ENCODE results near the gene PNKD.

Gene PNKD, protein sequence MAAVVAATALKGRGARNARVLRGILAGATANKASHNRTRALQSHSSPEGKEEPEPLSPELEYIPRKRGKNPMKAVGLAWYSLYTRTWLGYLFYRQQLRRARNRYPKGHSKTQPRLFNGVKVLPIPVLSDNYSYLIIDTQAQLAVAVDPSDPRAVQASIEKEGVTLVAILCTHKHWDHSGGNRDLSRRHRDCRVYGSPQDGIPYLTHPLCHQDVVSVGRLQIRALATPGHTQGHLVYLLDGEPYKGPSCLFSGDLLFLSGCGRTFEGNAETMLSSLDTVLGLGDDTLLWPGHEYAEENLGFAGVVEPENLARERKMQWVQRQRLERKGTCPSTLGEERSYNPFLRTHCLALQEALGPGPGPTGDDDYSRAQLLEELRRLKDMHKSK
- total RNA-seq, result 8.4 to 12.9 (median 9.7) reads per million in 4 donors

DNA sequence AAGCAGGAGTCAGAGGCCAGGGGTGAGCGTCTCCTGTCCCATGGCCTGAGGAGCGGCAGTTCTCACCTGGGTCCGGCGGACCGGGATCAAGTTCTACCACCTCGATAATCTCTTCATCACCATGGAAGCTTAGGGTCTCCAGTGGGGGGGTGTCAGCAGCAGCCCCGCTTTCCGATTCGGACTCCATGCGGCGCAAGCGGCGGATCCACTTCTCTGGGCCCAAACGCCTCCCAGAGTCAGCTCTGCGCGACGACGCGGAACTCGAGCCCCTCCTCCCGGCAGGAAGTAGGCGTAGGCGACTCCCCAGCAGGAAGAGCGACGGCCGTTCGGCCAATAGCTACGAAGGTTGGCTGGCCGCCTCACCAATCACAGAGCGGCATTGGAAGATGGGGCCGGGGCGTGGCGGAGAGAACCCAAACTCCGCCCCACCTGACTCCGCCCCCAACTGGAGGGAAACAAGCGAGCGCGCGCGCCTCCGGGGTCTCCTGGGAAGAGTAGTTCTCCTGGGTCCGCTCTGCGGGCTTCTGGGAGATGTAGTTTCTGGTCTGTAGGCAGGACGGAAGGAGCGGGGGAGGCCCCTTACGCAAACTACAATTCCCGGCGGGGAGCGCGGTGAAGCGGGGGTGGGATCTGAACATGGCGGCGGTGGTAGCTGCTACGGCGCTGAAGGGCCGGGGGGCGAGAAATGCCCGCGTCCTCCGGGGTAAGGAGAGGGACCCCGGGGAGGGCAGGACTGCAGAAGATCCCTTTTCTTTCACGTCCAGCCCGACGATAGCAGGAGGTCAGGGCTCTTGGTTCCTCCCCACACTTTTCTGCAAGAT, at the start of gene PNKD, which contains the start of gene AAMP:
Gene PNKD (plus strand): TSS at position 620 of the 821 bp plus-strand sequence. CDS start 17 bp downstream, at position 637.
Gene AAMP (minus strand): TSS at position 238 of the 821 bp plus-strand sequence. CDS start 51 bp downstream, at position 187.
- peak; percentile 100 for DNase-seq

DNA sequence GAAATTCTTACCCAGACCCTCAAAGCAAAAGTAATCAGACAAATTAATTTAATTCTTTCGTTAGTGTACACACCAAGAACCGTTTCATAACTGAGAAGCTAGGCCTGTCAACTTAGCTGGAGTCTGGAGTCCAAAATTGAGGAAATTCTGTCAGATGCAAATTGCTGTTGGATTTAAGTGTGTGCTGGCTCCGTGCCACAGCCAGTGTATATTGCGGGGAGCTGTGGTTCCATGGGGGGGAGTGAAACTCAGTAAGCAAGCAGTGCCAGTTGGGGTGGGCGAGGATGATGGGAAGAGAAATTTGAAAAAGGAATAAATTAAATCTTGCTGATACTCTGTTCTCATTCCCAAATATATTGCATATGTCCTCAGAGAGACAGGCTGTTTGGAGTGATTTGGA, 49.3 kb upstream of the PNKD start:
- no peak for DNase-seq

DNA sequence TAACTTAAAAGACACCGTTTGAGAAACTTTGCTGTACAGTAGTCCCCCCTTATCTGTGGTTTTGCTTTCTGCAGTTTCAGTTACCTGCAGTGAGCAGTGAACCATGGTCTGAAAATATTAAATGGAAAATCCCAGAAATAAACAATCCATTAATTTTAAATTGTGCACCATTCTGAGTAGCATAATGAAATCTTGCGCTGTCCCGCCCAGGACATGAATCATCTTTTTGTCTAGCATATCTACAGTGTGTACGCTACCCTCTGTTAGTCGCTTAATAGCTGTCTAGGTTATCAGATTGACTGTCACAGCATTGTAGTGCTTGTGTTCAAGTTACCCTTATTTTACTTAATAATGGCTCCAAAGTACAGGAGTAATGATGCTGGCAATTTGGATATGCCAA, 47.3 kb upstream of the PNKD start:
- DNase-seq, result peak in 1 of 5 donors; percentile 32

DNA sequence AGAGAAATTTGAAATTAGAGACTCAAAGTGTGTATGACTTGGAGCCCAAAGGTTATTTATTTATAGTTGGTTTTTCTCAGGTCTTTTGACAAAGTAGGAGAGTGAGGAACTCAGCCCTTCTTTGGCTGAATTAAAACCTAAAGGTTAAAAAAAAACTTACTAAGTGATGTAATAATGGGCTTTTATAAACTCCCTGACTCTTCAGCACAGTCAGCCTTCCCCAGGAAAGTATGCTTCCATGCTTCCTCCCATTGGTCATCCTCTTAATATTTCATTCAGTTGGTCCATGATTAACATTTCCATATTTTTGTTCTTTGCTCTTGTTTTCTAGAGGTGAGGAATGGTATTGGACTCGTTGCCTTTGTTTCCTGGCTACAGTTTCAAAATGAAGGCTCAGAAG, 46.1 kb upstream of the PNKD start:
- no peak for DNase-seq

DNA sequence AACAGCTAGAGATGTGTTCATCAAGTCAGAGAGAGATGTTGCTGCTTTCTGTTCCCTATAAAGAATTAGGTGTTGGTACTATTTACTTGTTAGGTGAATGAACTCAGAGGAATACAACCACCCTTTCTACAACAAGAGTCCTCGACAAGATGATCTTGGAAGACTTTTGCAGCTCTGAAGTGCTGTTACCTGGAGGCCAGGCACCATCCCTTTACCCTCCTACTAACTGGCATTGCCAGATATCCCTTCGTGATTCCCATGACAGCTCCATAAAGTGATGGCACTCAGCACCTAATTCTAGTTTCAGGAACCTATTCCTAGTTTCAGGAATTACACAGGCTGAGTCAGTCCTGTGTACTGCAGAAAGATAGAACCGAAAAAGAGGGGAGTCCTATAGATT, 43.4 kb upstream of the PNKD start:
- DNase-seq, result no peak

DNA sequence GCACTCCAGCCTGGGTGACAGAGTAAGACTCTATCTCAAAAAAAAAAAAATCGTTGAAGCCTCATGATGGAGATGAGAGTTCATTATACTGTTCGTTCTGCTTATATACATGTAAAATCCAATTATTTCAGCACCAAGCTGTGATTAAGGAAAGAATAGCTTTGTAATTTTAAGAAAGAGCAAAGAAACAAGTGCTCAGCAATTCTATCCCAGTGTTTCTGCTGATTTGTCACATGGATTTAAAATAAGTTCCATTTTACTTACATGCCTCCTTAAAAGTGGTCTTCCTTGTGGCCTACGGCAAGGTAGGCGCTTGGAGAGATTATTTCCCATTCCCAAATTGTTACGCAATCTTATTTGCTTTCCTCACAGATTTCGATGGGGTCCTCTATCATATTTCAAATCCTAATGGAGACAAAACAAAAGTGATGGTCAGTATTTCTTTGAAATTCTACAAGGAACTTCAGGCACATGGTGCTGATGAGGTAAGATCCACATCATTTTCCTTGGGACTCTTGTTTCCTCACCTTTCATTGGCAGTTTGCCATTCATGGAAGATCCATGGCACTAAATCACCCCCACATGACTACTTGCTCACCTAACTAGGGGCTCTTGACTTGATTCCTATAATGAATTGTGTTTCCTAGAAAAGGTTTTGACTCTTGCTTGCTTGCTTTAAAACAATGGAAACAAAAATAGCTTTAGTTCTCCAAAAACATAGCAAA, 41.8 kb upstream of the PNKD start:
- no peak for DNase-seq

DNA sequence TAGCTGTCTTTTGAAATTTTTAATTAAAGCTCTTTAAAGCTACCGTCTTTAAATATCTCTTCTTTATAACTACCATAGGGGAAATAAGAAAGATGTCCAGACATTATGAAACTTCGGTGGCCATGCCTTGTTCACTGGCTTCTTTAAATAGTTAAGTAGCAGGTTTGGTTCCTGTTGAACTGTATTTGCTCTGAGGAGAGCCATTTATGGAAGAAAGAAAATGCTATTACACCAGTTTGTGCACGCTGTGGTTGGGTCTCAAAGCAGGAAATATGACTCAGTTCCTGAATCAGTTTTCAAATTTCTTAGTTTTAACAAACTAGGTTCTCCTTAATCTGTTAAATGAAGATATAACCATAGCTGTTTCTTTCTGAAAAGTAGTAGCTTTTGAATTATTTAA, 41.1 kb upstream of the PNKD start:
- DNase-seq, result peak in 2 of 5 donors; percentile 22 to 88

DNA sequence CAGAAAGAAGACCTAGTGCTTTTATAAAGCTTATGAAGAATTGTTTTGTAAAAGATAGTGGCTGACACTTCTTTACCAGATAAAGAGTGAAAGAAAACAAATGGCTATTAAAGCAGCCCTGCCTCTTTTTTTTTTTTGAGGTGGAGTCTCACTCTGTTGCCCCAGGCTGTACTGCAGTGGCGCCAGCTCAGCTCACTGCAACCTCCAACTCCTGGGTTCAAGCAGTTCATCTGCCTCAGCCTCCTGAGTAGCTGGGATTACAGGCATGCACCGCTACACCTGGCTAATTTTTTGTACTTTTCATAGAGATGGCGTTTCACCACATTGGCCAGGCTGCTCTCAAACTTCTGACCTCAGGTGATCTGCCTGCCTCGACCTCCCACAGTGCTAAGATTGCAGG, 40.5 kb upstream of the PNKD start:
- peak in 1 of 5 donors; percentile 68 for DNase-seq

DNA sequence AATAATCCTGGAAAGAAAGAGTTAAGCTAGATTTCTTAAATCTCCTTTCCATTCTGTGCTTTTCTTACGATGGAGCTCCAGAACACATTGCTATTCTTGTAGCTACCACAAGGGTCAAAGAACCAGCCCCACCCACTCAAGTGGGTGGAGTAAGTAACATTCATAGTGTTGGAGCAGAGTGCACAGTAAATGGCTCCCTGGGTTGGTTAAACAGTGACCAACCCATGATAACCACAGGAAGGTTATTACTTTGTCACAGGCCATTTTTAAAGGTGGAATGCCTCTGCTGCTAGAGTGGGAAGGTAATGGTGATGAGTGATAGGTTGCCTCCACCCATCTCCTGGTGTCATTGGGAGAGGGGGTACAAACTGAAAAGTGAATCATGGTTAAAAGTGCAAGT, 39.4 kb upstream of the PNKD start:
- peak in 1 of 5 donors; percentile 72 for DNase-seq

DNA sequence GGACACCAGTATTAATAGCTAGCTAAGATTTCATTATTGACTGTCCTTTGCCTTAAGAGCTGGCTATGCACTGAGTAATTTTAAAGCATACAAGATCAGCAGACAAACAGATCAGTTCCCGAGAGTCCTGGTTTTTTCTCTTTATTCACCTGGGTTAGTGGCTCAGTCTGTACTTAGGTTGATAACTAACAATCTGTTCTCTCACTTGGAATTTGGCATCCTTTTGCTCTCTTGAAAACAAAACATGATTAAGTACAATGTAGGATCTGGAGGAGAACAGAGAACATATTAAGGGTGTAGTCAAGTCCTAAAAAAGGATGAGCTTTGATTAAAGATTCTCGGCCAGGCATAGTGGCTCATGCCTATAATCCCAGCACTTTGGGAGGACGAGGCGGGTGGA, 36.8 kb upstream of the PNKD start:
- DNase-seq, result no peak

DNA sequence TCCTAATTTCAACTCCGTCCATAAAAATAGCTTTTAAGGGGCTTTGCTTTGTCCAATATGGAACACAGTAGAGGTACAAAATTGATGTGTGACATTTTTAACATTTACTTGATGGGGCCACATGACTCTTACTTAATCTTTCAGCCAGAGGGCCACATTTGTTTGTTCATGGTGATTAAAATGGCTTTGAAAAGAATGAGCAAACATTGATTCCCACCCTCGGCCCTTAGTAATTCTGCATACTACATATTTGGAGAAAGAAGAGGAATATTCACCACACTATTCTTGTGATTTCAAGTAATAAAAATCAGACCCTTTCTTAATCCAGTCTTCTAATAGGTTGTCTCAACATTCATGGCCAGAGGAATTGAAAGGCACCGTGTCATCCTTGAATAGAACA, 35.8 kb upstream of the PNKD start:
- no peak for DNase-seq

DNA sequence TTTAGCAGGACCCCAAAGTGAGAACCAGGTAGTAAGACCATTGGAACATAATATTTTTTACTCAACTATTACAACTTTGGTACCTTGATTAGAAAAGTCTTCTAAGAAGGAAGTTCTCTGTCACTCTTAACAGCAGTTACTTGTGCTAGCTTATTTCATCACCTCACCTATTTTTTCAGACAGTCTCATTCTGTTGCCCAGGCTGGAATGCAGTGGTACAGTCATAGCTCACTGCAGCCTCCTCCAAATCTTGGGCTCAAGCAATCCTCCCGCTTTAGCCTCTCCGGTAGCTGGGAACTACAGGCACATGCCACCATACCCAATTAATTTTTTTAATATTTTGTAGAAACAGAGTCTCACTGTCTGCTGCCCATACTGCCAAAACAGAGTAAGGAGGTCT, 35.3 kb upstream of the PNKD start:
- DNase-seq, result no peak

DNA sequence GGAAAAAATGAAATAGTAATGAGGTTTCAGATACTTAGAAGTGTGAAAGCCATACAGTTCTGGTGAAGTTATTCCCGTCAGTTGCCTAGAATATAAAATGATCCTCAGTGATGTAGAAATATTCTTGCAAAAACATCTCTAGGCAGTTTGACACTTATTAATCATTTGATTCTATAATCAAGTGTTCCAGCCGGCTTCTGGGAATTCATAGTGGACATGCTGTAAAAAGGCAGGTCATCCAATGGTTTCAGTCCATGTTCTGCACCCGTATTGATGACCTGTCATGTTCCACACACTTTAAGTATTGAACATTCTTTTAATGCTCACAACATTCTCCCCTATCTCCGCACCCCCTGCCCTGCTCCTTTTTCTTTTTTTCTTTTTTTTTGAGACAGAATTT, 33.5 kb upstream of the PNKD start:
- DNase-seq, result no peak

DNA sequence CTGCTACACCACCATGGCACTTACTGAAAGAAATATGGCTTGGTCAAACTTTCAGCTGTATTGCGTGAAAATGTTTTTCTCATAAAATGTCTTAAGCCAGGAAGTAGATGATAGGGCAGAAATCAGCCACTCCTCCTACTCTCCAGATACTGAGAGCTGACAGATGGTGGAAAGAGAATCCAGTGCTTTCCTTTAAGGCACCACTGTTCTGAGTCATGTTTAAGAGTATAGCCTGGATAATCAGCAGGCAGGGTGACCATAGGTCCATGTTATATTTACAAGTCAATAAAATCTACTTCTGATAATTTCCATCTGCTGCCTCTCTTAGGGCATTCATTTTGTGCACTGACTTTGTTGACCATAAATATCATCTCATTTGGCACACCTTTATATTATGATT, 31.4 kb upstream of the PNKD start:
- DNase-seq, result no peak

DNA sequence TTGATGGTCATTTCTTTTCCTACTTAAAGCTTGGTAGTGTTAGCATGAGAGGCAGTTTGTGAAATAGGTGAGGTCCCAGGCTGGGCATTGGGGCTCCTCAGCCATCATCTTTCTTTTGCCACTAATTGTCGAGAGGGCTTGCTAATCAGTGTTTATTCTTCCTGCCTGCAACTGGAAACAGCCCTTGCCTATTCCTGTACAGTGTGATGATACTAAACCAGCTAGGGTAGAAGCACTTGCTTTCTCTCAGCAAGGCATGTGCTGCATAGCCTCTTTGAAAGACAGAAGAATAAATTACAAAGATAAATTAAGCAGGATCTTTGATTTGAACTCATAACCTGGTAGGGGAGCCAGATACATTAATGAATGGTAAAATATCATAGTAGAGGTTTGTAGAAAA, 26.1 kb upstream of the PNKD start:
- DNase-seq, result no peak

DNA sequence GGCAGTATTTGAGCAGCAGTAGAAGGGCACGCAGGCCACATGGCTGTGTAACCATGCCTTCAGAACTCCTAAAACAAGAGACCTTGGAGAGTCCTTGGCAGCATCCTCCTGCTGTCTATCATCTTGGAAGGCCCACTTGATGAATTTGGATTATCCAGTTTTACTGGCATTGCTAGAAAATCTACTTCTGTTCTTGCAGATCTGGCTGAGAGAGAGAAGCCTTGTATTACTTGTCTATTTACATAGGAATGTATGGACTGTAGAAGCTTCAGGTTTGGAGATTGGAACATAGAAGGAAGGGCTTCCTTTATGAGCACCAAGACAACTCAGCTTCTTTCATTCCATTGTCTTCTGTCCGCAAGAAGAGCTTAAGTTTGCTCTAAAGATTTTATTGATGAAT, 25.7 kb upstream of the PNKD start:
- no peak for DNase-seq

DNA sequence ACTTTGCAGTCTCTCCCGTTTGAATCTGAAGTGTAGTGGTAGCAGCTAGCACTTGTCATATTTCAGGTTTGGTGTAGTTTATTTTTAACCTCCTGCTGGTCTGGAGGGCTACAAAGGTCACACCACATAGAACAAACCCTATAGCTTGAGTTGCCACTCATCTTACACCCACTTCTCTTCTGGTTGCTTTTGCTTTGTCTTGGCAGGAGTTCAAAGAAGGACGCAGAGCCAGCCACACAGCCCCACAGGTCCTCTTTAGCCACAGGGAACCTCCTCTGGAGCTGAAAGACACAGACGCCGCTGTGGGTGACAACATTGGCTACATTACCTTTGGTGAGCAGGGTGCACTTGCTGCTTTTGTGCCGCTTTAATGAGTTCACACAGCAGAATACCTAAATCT, 25.1 kb upstream of the PNKD start:
- no peak for DNase-seq

DNA sequence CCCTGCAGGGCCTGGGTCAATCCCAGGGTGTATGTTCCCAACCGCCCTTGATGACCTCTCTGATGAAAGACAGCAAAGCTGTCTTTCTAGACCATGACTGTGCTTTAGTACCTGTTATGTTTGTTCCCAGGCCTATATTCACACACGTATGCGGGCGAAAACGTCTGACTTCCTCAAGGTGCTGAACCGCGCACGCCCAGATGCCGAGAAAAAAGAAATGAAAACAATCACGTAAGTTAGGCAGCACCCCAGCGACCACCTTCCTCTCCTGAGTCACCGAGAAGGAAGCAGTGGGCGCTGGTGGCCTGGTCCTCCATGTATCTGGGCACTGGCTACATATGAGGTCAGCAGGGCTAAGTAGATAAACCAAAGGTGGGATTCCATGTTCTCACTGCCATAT, 20.6 kb upstream of the PNKD start:
- no peak for DNase-seq

DNA sequence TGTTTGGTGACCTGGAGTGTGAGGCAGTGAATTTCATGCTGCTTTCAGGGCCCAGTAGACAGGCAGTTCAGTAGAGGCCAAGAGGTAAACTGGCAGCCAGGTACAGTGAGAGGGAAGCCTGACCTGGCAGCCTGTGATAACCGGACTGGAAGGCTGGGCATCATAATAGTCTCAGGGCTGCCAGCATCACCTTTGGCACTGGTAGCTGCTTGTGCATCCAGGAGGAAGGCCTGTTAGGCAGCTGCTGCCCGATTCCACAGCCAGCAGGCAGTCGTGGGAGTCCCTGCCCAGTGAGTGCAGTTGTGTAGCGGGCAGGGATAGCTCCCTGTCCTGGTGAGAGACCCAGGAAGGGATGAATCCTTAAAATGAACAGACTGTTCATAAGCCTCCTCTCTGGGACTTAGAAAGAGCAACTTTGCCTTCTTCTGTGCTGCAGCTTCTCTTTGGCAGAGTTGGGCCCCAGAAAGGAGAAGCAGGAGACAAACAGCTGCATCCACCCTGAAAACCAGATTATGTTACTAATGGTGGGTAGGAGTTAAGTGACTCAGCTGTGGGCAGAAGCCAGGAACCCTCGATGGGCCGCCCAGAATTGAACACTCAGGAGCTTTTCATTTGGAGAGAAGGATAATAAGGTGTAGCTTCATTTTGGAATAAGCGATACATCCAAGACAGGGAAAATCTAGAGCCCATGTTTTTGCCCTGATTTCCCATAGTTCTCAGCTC, 17.6 kb upstream of the PNKD start:
- DNase-seq, result no peak

DNA sequence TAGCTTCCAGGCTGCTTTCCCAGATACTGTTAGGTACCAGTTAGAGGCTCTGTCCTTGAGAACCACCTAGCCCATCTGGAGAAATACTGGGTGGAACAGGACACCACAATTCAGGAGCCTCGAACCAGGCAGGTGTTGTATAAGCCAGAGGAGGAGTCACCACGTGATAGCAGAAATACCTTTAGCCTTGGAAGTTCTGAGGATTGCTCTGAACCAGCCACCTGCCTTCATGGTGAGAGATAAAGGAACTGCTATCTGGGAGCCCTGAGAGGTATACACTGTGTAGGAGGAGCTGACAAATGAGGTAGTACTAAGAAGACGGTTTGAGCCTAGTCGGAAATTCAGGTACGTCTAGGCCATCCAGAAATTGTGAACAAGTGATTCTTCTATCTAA, 17.1 kb upstream of the PNKD start:
- no peak for DNase-seq

DNA sequence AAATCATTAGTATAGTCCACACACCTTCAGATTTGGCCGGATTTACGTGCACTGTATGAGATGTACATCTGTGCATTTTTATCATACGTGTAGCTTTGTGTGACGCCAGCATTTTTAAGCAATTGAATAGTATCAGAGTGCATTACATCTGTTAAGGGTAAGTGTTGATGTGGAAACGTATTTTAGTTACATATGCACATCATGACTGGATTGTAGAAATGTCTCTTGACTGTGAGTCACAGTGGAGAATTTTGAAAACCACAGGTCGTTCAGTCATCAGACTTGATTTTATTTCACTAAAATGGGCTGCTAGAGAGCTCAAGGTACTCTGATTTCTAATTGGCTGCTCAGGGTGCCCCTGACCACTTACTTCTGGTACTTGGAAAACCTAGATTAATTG, 14.9 kb upstream of the PNKD start:
- DNase-seq, result no peak

DNA sequence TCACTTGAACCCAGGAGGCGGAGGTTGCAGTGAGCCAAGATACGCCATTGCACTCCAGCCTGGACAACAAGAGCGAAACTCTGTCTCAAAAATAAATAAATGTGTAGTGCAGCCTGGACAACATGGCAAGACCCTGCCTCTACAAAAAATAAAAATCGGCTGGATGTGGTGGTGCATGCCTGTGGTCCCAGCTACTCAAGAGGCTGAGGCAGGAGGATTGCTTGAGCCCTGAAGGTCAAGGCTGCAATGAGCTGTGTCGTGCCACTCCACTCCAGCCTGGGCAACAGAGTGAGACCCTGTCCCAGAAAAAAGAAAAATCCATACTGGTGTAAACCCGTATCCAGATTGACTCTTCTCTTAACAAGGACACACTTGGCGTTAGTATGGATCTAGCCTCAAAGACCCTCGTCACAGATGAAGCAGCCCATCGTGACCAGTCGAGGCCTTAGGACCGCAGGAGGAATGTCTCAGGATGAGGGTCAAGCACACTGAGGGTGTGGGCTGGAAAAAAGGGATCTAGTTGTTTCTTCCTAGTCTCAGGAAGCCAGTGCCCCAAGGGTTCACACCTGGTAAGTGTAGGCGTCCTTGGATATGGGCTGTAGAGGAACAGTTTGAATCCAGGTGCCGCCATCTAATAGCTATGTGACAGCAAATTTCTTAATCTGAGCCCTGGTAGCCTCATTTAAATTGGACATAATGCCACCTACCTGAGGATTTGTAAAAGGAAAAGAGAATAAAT, 13.5 kb upstream of the PNKD start:
- DNase-seq, result no peak
